ENCODE measurements around the gene SPATA32.

The SPATA32 gene

DNA sequence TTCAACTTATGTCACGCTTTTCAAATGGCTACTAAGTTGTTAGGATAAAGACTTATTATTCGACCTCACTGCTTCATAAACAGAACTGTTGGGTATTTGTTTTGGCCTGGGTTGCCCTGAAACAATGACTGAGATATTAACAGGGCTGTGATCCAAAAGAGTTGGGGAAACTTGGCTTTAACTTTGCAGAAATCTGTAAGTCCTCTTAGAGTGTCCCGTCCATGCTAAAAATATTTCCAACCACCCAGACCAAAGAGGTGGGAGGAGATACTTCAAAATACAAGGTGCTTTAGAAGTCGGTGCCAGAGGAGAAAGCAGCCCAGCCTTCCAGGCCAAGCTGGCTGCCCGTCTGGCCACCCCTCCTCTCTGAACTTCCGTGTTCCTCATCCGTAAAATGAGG lies 16.1 kb upstream of the SPATA32 start:
- TF ChIP-seq, protein P1, sequence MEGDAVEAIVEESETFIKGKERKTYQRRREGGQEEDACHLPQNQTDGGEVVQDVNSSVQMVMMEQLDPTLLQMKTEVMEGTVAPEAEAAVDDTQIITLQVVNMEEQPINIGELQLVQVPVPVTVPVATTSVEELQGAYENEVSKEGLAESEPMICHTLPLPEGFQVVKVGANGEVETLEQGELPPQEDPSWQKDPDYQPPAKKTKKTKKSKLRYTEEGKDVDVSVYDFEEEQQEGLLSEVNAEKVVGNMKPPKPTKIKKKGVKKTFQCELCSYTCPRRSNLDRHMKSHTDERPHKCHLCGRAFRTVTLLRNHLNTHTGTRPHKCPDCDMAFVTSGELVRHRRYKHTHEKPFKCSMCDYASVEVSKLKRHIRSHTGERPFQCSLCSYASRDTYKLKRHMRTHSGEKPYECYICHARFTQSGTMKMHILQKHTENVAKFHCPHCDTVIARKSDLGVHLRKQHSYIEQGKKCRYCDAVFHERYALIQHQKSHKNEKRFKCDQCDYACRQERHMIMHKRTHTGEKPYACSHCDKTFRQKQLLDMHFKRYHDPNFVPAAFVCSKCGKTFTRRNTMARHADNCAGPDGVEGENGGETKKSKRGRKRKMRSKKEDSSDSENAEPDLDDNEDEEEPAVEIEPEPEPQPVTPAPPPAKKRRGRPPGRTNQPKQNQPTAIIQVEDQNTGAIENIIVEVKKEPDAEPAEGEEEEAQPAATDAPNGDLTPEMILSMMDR (IDR thresholded peaks at IDR 0.05; ENCODE audit: low read depth, low read length, missing control alignments): no peak
- no peak for DNase-seq (ENCODE audit: low read depth)
- H3K4me3 ChIP-seq (ENCODE audit: low read depth, low read length): no peak overlapping the region

DNA sequence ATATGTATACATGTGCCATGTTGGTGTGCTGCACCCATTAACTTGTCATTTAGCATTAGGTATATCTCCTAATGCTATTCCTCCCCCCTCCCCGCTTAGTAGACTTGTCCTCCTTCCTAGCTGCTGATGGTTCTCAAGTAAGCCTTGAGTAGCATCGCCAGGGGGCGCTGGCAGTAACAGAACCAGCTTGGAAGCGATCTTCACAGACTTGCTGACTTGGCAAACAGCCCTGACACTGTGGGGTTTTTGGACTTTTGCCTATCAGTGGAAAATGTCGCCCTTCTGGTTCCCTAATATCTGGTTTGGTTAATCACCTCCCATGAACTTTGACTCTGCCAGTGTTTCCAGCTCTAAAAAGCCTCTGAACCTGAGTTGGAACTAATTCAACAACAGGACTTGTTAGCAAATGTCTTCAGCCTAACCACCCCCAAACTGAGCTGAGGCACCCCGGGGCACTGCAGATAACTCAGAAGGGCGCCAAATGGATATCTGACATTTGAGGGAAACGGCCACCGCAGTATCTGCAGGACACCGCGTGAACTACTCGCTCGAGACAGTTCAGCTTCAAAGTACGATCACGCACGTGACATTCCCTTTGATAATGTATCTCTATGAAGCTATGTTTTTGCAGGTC lies 15.4 kb upstream of the SPATA32 start:
- TF ChIP-seq, protein P1 (IDR thresholded peaks at IDR 0.05; ENCODE audit: low read depth, low read length, missing control alignments): peak; percentile 79
- no peak overlapping the region for H3K4me3 ChIP-seq (ENCODE audit: low read depth, low read length)
- peak; percentile 88 for DNase-seq (ENCODE audit: low read depth)

DNA sequence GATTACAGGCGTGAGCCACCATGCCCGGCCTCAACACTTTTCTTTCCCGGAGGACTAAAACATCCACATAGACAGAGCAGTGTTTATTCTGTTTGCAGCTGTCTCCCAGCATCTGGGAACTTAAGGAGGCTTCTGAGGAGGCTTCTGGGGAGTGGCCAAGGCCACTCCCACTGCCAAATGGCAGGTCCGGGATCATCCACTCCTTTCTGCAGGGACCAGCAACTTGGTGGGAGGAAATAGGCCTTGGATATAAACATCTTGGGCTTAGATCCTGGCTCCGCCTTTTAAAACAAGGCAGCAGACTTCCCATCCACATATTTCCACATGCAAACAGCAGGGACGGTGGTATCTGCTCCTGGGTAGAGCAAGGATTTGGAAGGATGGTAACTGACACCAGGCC lies 14.1 kb upstream of the SPATA32 start:
- no peak for DNase-seq (ENCODE audit: low read depth)
- no peak overlapping the region for H3K4me3 ChIP-seq (ENCODE audit: low read depth, low read length)
- TF ChIP-seq, protein P1 (IDR thresholded peaks at IDR 0.05; ENCODE audit: low read depth, low read length, missing control alignments): no peak

DNA sequence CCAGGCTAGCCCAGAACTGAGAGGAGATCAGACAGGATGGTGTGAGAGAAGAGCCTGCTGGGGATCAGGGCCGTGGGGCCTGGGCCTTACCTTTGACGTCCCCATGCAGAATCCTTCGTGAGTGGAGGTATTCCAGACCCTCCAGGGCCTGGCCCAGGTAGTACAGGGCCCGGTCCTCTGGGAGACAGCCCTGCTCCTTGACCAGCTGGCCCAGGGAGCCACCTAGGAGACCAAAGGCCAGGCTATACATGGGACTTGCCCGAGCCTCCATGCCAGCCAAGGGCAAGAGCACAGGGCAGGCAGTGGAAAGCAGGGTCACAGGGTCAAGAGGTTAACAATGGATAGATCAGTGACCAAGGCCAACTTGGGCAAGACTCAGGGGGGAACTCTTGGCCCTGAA lies 12.1 kb upstream of the SPATA32 start:
- no peak overlapping the region for H3K4me3 ChIP-seq (ENCODE audit: low read depth, low read length)
- TF ChIP-seq, protein P1 (IDR thresholded peaks at IDR 0.05; ENCODE audit: low read depth, low read length, missing control alignments): no peak
- DNase-seq (ENCODE audit: low read depth): no peak

DNA sequence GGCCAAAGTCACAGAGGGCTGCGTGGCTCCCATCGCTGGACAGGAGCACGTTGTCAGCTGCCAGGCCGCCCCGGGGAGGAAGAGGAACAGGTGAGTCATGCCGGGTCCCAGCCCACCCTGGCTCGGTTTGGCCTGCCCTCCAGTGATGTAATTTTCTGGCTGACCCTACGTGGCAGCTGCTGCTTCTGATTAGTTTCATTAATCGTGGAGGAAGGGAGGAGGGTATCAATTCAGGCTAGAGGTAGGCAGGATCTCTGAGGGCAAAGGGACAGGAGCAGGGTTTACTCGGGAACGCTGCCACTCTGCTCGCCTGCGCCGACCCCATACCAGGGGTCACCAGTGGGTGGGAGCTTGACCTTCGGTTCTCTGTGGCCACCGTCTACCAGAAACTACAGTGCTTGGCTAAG lies 11.7 kb upstream of the SPATA32 start:
- no peak for DNase-seq (ENCODE audit: low read depth)
- no peak overlapping the region for H3K4me3 ChIP-seq (ENCODE audit: low read depth, low read length)
- TF ChIP-seq, protein P1 (IDR thresholded peaks at IDR 0.05; ENCODE audit: low read depth, low read length, missing control alignments): no peak

DNA sequence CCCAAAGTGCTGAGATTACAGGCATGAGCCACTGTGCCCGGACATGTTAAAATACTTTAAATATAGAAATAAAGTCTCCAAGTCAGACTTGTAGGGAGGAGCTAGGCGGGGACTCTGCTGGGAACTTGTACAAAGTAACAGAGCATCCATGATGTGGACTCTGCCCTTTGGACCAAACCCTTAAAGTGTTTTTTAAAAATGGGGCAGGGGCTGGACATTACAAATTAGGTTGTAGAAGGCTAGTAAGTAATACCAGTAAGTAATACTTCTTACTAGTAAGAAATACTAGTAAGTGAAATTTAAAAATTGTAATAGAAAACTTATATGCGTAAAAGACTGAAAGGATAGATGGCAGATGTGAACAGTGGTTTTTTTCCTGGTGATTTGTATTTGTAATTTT lies 9.7 kb upstream of the SPATA32 start:
- DNase-seq (ENCODE audit: low read depth): no peak
- TF ChIP-seq, protein P1 (IDR thresholded peaks at IDR 0.05; ENCODE audit: low read depth, low read length, missing control alignments): no peak
- no peak overlapping the region for H3K4me3 ChIP-seq (ENCODE audit: low read depth, low read length)

DNA sequence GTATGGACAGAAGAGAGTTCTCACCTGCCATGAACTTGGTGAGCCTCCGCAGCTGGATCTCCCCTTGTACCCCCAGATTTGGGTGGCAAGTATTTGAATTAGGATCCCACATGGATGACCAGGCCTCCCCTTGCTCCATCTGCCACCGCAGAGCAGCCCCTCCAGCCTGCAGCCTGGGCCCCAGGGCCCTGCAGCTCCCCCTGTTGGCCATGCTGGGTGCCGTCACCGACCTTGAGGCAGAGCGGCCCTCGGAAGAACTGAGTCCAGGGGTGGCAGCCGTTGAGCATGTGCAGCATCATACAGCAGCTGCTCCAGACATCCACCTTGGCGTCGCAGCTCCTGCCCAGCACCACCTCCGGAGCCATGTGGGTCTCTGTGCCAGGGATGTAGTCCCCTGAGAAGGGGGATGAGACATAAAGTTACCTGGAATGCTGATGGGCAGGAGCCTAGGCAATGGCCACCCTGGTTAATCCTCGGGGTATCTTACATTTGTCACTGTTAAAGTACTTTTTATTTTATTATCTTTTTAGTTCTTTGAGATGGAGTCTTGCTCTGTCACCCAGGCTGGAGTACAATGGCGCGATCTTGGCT lies 9.0 kb upstream of the SPATA32 start:
- TF ChIP-seq, protein P1 (IDR thresholded peaks at IDR 0.05; ENCODE audit: low read depth, low read length, missing control alignments): peak; percentile 74
- DNase-seq (ENCODE audit: low read depth): no peak
- no peak overlapping the region for H3K4me3 ChIP-seq (ENCODE audit: low read depth, low read length)
